T-helper 2 cell (primary cell): ENCODE results near the gene SNX12.

Source experiments
- DNase-seq, 5 experiments: peaks; one replicate each; pipeline versions ENCODE4 v3.0.0 to v3.0.0-alpha.2; 2012 to 2022
- total RNA-seq, 2 donors: gene quantifications; one replicate each; lab custom pipeline; 2026; lab: John Stamatoyannopoulos, UW

SNX12 gene
- total RNA-seq, result 24.0 to 30.5 reads per million in 2 donors

DNA sequence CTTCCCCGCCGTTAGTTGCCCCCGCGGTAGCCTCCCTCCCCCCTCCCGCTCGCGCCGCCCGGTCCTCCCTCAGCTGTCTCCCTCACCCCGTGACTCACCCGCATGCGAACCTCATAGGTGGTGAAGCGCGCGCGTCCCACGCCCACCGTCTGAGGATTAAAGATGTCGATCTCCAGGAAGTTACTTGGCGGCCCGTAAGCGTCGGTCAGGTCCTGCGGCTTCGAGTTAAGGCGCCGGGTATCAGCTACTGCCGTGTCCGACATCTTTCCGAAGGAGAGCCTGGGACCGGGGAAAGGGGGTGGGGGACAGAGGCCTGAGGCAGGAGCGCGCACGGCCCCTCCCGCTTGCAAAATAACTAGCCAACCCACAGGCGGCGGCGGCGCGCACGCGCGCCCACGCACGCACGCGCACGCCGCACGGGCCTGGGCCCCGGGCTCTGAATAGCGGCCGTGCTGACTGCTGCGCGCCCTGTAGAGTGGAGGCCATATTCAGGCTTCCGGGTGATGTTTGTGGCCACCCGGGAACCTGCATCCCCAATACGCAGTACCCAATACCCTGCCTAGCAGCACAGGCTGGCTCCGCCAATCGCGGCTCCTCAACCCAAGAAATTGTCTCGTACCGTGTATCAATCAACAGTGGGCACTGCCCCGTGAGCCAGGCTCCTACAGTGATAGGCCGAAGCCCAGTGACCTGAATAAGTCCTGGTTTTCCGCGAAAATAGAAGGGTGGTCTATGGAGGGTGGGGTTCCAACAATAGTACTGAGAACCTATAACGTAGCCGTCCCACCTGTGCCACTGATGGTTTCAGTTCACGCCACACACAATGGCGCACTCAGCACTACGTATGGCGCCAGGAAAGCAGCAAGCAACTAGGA lies at the start of gene SNX12:
TSS of gene SNX12 (minus strand) at position 291 of the 875 bp plus-strand sequence. CDS start at position 263, 28 bp downstream.
- DNase-seq, result peak; percentile 56 to 97 (median 82)

DNA sequence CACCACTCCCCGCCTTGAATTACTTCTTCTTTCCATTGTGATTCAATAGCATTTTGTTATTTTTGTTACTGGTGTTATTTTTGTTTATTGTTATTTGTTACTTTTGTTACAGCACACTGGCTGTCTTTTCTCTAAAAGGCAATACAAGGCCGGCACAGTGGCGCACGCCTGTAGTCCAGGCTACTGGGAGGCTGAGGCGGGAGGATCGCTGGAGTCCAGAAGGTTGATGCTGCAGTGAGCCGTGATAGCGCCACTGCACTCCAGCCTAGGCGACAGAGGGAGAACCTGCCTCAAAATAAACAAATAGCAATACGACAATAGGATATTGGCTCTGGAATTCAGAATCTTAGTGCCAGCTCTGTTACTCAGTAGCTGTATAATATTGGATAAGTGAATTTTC lies 49.2 kb upstream of the SNX12 start:
- DNase-seq, result no peak

DNA sequence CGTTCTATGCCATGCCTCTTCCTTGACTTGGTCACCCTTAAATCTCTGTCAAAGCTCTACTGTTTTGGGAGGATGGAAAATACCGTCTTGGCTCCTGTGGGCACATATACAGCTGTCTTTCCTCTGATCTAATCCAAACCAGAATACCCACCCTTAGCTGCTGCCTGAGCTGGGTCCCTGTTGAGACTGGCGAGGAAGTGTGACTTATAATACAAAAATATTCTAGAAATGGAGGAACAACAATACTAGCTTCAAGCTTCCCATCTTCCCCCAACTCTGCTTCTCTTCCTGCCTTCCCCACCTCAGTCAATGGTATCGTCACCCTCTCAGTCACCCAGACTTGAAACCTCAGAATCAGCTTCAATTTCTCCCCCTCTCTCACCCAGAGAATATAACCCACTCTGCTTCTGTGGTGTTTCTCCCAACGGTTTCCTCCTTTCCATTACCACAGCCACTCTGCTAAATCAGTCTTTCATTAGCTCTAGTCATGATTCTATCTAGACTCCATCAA lies 43.8 kb upstream of the SNX12 start:
- peak in 2 of 5 experiments; percentile 60 to 67 for DNase-seq

DNA sequence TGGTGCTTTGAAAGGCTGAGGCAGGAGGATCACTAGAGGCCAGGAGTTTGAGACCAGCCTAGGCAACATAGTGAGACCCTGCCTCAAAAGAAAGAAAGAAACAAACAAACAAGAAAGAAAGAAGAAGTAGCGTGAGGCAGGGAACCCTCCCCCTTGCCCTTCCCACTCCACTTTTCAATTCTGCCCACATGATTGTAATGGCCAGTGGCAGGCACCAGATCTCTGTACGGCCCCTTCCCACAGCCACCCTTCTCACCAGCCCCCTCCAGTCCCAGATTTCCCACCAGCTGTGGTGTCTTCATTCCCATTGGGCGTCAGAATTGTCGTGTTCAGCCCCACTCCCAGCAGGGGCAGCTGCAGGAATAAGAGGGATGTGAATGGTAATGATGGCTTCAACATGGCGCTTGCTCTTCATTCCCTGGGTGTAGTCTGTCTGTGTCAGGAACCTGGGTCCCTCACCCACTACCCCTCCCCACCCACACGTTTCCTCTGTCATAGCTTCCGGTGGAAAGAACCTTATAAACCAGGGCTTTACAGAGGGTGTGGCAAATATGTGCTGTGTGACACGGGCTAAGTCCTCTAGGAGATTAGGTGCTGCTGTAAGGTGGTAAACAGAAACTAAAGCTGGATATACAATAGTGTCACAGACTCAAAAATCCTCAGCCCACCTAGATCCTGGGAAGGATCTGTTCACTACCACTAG lies 43.2 kb upstream of the SNX12 start, which contains the start of gene IL2RG:
TSS of gene IL2RG (minus strand) at position 437 of the 703 bp plus-strand sequence. CDS start at position 399, 38 bp downstream.
- DNase-seq, result peak; percentile 32 to 95 (median 72)

DNA sequence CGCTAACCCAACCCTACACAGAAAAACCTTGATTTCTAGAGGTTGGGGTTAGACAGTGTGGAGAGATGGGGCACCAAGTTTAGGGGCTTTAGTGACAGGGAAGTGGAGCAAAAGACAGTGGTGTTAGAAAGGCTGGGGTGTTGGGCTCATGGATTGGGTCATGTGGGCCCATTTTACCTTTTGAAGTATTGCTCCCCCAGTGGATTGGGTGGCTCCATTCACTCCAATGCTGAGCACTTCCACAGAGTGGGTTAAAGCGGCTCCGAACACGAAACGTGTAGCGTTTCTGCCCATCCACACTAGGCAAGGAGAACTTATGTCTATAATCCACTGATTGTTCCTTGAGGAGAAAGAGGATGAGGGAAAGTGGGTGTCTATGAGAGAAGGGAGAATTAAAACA lies 40.9 kb upstream of the SNX12 start:
- peak in 1 of 5 experiments; percentile 38 for DNase-seq

DNA sequence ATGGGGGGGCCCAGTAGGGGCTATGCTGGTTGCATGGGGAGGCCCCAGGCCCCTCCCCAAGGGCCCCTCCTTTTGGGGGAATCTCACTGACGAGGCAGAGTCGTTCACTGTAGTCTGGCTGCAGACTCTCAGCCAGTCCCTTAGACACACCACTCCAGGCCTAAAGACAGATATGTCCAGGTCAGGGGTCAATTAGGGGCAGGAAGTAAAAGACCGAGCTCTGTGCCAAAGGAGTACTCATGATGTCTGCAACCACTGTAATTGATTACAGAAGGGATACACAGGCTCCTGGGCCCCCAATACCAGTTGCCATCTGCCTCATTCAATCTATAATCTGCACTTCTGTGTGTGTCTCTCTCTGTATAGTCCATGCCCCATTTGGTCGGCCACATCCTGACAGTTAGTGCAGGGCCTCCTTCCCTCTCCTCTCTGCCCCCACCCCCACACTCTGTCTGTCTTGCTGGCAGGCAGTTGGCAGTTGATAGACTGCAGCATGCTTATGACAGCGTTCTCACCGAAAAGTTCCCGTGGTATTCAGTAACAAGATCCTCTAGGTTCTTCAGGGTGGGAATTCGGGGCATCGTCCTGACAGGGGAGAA lies 39.7 kb upstream of the SNX12 start:
- peak in 2 of 5 experiments; percentile 51 to 84 for DNase-seq

DNA sequence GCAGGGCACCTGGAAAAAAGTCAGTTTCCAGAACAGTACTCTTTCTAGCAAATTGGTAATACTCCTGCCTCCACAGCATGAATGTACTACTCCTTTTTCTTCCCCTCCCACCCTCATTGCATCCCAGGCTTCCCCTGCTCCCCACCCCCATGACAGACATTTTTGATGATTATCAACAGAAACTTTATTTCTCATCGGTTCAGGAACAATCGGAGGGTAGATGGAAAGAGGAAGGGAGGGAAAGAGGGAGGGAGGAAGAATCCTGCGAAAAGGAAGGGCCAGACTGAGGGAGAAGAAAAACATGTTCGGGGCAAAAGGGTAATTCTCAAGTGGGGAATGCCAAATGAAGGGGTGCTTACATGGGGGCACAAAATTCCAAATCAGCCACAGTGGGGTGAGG lies 39.1 kb upstream of the SNX12 start:
- no peak for DNase-seq

DNA sequence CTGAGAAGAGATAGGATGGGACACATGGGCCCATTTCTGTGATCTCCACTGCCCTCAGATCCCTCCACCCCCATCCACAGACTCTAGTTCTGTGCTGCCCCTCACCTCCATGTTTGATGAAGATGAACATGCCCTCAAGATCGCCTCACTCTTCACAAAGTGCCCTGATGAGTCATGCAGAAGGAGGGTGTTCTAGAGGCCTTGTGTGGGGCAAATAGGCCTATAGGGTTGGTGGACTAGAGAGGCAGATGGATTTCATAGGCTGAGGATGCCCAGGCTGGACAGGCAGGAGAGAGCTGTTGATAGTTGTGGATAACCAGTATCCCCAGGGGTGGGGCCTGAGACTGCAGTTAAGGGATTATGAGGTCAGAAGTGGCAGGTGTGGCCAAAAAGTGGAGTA lies 38.3 kb upstream of the SNX12 start, which contains the start of gene CXorf65:
TSS of gene CXorf65 (minus strand) at position 314 of the 400 bp plus-strand sequence. CDS start at position 130, 184 bp downstream.
- DNase-seq, result peak in 1 of 5 experiments; percentile 56

DNA sequence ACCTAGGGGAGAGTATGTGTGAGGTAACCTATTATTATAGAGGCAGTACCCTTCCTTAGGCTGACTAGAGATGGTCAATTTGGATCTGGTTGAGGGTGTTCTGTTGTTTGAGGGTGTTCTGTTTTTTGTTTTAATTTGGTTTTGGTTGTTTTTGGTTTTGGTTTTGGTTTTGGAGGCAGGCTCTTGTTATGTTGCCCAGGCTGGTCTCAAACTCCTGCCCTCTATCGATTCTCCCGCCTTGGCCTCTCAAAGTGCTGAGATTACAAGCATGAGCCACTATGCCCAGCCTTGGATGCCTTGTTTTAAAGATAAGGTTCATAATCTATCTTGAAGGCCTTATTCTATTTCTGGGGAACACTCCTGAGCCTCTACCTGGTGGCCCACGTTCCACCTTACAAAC lies 37.5 kb upstream of the SNX12 start:
- peak in 1 of 5 experiments; percentile 36 for DNase-seq

DNA sequence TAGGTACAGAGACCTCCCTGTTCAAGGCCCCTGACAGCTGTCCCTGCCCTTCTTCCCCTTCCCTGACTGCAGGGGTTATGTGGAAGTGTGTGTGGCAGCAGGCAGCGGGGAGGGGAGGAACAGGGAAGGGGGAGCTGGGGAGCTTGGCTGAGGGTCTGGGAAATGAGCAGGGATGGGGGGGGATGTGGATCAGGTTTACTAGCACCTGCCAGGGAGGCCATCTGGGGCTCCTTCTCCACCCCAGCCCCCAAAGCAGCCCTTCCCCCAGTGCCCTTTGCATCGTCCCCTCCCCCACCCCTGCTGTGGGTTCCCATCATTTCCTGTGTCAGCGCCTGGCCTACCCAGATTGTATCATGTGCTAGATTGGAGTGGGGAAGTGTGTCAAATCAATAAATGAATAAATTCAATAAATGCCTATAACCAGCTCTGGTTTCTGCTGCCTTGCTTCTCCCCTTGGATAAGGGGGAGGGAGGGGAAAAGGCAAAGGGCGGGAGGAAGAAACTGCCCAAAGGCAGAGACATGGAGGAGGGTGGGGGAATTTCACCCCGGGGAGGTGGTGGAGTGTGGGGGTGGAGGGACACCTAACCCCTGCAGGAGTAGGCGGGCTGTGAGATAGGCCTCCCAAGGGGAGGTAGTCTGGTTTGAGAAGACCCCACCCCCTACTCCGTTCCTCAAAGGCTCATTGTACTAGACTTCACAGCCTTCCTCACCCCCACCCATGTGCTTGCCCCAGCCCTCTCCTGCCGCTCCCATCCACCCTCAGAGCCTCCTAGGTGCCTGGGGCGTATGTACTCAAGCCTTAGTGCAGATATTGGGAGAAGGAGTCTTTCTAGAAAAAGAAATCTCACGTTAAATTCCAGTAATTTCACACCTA lies 35.2 kb upstream of the SNX12 start:
- DNase-seq, result peak in 4 of 5 experiments; percentile 16 to 75 (median 53)

DNA sequence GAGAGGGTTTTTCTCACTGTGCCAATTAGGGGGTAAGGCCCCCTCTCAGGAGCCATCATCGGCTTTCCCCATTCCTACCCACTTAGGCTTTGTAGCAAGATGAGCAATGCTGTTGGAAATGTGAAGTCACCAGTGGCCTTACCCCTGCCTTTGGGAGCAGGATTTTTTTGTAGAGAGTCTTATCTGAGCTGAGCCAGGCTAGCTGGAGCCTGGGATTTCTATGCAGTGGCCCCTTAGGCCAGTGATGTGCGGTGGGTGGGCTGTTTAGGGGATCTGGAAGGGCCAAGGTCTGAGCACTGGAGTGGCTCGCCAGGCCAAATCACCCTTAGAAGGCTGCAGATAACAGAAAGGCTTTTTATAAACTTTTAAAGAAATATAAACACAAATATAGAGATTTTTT lies 34.2 kb upstream of the SNX12 start:
- no peak for DNase-seq

DNA sequence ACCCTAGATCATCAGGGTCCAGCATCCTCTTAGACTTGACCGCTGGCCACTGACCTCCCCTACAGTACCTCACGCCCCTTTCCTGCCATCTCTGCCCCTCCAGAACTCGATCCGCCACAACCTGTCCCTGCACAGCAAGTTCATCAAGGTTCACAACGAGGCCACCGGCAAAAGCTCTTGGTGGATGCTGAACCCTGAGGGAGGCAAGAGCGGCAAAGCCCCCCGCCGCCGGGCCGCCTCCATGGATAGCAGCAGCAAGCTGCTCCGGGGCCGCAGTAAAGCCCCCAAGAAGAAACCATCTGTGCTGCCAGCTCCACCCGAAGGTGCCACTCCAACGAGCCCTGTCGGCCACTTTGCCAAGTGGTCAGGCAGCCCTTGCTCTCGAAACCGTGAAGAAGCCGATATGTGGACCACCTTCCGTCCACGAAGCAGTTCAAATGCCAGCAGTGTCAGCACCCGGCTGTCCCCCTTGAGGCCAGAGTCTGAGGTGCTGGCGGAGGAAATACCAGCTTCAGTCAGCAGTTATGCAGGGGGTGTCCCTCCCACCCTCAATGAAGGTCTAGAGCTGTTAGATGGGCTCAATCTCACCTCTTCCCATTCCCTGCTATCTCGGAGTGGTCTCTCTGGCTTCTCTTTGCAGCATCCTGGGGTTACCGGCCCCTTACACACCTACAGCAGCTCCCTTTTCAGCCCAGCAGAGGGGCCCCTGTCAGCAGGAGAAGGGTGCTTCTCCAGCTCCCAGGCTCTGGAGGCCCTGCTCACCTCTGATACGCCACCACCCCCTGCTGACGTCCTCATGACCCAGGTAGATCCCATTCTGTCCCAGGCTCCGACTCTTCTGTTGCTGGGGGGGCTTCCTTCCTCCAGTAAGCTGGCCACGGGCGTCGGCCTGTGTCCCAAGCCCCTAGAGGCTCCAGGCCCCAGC lies 32.7 kb upstream of the SNX12 start:
- no peak for DNase-seq

DNA sequence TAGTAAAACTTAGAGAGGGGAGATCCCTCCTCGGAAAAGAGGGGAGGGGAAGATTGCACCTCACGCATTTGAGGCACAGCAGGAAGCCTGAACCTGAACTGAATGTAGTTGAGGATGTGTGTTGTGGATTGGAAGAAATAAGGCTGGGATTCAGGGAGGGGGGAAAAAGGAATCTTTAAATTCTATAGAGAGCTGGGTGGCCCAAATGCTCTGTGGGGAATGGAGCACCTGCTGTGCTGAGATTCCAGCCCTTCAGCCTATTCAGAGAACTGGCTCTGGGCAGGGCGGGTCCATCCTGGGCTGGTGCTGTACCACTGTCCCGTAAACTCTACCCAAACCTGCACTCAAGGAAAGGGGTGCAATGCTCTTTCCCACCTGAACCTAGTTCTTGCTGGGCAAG lies 31.6 kb upstream of the SNX12 start:
- no peak for DNase-seq

DNA sequence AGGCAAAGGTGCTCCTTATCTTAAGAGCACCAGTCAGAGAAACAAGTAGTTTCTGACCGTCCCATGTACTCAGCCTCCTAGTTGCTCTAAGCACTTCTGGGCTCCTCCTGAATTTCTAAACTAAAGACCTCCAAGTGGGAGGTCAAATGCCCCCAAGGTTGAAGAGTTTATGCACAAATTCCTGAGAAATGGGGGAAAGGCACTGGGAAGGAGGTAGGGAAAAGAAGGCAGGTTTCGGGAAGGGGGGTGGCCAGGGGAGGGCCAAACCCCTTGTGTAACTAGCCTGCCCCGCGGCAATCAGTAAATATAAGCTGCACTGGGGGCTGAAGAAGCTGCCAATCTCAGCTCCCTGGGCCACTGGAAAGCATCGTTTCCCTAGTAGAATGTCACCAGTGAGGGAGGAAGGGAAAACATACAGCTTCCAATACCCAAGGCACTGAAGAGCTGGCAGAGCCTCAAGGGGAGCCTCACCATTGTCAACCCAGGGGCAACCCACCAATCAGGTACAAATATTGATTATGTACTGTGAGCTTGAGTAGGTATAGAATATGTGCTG lies 30.9 kb upstream of the SNX12 start:
- DNase-seq, result no peak

DNA sequence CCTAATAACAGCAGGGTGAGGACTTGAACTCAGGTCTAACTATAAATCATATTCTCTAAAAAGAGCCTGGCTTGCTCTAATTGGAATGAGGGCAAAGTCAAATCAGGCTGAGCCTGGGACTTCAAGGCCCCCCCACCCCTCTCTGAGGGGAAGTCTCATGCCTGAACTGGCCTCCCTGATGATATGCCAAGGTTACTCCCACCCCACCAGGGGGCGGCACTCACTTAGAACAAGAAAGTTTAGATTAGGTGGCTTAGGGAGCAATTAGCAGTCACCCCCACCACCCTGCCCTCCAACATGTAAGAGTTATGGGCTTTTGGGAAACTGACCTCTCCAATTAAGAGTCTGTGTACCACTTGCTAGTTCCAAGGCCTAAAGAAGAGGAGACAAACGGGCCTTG lies 30.2 kb upstream of the SNX12 start:
- peak; percentile 45 to 79 (median 70) for DNase-seq

DNA sequence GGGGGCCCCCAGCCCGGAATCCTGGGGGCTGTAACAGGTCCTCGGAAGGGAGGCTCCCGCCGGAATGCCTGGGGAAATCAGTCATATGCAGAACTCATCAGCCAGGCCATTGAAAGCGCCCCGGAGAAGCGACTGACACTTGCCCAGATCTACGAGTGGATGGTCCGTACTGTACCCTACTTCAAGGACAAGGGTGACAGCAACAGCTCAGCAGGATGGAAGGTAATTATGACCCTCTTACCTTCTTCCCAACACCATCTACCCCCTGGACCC lies 28.6 kb upstream of the SNX12 start:
- DNase-seq, result no peak

DNA sequence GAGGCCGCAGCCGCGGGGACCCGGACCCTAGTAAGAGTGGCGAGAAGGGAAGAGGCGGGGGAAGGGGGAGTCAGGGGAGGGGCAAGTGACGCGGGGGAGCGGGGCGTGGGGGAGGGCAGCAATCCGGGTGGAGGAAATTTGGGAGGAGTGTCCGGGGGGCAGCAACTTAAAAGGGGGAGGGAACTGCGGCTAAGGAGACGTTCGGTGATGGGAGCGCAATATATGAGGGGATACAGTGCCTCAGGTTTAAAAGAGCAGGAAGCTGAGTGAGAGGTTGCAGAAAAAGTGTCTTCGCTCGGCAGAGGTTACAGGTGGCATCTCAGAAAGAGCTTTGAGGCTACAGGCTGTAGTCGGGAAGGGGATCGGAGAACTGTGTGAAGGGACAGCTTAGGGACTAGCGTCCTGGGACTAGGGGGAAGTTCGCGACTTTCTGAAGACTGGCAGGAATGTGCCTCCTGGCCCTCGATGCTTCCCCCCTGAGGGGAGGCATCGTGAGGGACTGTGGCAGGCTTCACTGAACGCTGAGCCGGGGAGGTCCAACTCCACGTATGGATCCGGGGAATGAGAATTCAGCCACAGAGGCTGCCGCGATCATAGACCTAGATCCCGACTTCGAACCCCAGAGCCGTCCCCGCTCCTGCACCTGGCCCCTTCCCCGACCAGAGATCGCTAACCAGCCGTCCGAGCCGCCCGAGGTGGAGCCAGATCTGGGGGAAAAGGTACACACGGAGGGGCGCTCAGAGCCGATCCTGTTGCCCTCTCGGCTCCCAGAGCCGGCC lies 28.0 kb upstream of the SNX12 start:
- peak in 2 of 5 experiments; percentile 68 to 69 for DNase-seq

DNA sequence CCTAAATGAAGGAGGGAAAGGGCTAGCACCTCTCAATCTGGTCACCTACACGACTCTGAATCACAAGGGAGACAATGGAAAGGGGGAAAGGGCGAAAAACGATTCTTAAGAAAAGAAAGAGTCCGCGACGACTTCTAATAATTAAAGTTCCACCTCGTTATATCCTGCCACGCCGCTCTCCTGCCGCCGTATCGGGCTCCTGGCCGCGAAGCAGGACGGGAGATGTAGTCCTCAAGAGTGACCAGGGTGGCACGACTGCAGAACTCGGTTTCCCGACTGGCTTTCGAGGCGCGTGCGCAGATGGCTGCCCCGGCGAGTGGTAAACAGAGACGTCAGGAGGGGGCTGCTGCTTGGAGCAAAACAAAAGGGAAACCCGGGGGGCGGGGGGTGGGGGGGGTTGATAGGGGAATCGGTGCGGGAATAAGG lies 27.4 kb upstream of the SNX12 start, which contains the start of gene FOXO4:
TSS of gene FOXO4 (plus strand) at position 297 of the 426 bp plus-strand sequence. CDS start 678 bp downstream, outside the sequence.
- DNase-seq, result peak; percentile 68 to 92 (median 85)

DNA sequence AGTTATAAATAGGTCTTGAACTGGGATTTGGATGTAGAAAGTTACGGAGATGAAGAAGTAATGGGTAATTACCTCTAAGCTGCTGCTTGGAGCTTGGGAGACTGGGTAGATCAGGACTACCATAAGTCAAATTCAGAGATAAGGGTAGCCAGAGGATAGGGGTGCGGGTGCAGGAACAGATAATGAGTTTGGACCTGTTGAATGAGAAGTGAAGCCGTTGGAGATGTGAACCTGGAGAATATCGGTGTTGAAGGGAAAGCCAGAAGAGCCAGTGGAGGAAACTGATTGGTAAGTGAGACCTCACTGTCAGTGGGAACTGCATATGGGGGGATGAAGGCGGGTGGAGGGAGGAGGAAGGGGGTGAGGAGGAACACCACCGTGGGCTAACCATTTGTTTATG lies 26.9 kb upstream of the SNX12 start:
- DNase-seq, result no peak
